Astrocyte (in vitro differentiated cells and primary cell): ENCODE results near the gene CASR. TPM values are rescaled to one million over a fixed set of nuclear protein-coding genes. Genes with fewer than 3 reads are reported as not detected.

ENCODE experiments used
- DNase-seq: peaks from one replicate; pipeline ENCODE4 v3.0.0-alpha.2; 2010; ENCODE audit warnings: low read depth
- FAIRE-seq: peaks from 2 replicates; lab custom pipeline; 2011; peaks lifted over from hg19 to GRCh38; lab: Jason Lieb, UNC
- H2AFZ ChIP-seq: 2 replicates; pipeline ENCODE4 v1.6.0; 2012; ENCODE audit warnings: low read depth, low read length, inconsistent platforms
- H3K27ac ChIP-seq: 2 replicates; pipeline ENCODE4 v1.5.1; 2011; ENCODE audit warnings: low read depth, low read length, inconsistent platforms
- H3K27me3 ChIP-seq: 2 replicates; pipeline ENCODE4 v1.6.0; 2011; ENCODE audit warnings: low read length, inconsistent platforms; ENCODE audit not compliant: insufficient read depth
- H3K36me3 ChIP-seq: 2 replicates; pipeline ENCODE4 v1.5.1; 2011; ENCODE audit warnings: low read length, inconsistent platforms; ENCODE audit not compliant: insufficient read depth
- H3K4me1 ChIP-seq: 2 replicates; pipeline ENCODE4 v1.5.1; 2011; ENCODE audit warnings: low read length, inconsistent platforms; ENCODE audit not compliant: insufficient read depth
- H3K4me2 ChIP-seq: 2 replicates; pipeline ENCODE4 v1.6.0; 2012; ENCODE audit warnings: low read length, inconsistent platforms
- H3K4me3 ChIP-seq: 2 replicates; pipeline ENCODE4 v1.5.1; 2011; ENCODE audit warnings: low read depth, mild to moderate bottlenecking, low read length, inconsistent platforms; ENCODE audit not compliant: insufficient read depth
- H3K79me2 ChIP-seq: 2 replicates; pipeline ENCODE4 v1.6.0; 2012; ENCODE audit warnings: mild to moderate bottlenecking, low read length, inconsistent platforms; ENCODE audit not compliant: insufficient read depth
- H3K9ac ChIP-seq: 2 replicates; pipeline ENCODE4 v1.6.0; 2012; ENCODE audit warnings: mild to moderate bottlenecking, low read length, inconsistent platforms
- H3K9me3 ChIP-seq: 2 replicates; pipeline ENCODE4 v1.5.1; 2012; ENCODE audit warnings: low read depth, mild to moderate bottlenecking, low read length, inconsistent platforms; ENCODE audit not compliant: insufficient read depth
- H4K20me1 ChIP-seq: 2 replicates; pipeline ENCODE4 v1.6.0; 2012; ENCODE audit warnings: low read length, inconsistent platforms; ENCODE audit not compliant: insufficient read depth
- H3K27ac Mint-ChIP-seq: one replicate; pipeline ENCODE4 v1.8.0; 2021; ENCODE audit warnings: mild to moderate bottlenecking, mixed read lengths; ENCODE audit not compliant: unreplicated experiment
- H3K27me3 Mint-ChIP-seq: one replicate; pipeline ENCODE4 v1.8.0; 2021; ENCODE audit warnings: low read depth, mixed read lengths; ENCODE audit not compliant: unreplicated experiment
- H3K36me3 Mint-ChIP-seq: one replicate; pipeline ENCODE4 v1.8.0; 2021; ENCODE audit warnings: low read depth, mixed read lengths; ENCODE audit not compliant: unreplicated experiment
- H3K4me1 Mint-ChIP-seq: one replicate; pipeline ENCODE4 v1.8.0; 2021; ENCODE audit warnings: low read depth, mixed read lengths; ENCODE audit not compliant: unreplicated experiment
- H3K4me3 Mint-ChIP-seq: one replicate; pipeline ENCODE4 v1.8.0; 2021; ENCODE audit warnings: mild to moderate bottlenecking, moderate library complexity, mixed read lengths; ENCODE audit not compliant: unreplicated experiment
- H3K9me3 Mint-ChIP-seq: one replicate; pipeline ENCODE4 v1.8.0; 2021; ENCODE audit warnings: mild to moderate bottlenecking, mixed read lengths; ENCODE audit not compliant: unreplicated experiment
- CTCF ChIP-seq: IDR thresholded peaks from 2 replicates; pipeline ENCODE4 v1.5.1; 2011; ENCODE audit warnings: low read depth, mild to moderate bottlenecking, inconsistent platforms, low read length, moderate library complexity; ENCODE audit not compliant: insufficient read depth
- EZH2 ChIP-seq: IDR thresholded peaks from 2 replicates; pipeline ENCODE4 v1.6.1; 2012; ENCODE audit warnings: mild to moderate bottlenecking, low read length, inconsistent platforms; ENCODE audit not compliant: insufficient read depth
- total RNA-seq: library from RNA; stranded (reverse); gene quantifications from 2 replicates; pipeline ENCODE4 v1.2.1, GENCODE V29; 2021

Gene CASR
- total RNA-seq, 1 donor from 2014 or later: not detected

GRCh38 chr3:122186372-122186771 lies 2.9 kb downstream of the CASR start:
- Histone ChIP-seq H3K27me3 (peaks cover 27% of the 10 kb centered on the region), H3K9me3 (no peaks in the 10 kb centered on the region), H3K4me2 (no peak overlapping the region), H3K4me1 (no peaks in the 10 kb centered on the region), H3K27ac (no peak overlapping the region), H4K20me1 (no peaks in the 10 kb centered on the region), H3K36me3 (no peaks in the 10 kb centered on the region), H2AFZ (no peak overlapping the region), H3K79me2 (no peaks in the 10 kb centered on the region), H3K4me3 (no peak overlapping the region), H3K9ac (no peak overlapping the region)
- no peak for TF ChIP-seq EZH2
- TF ChIP-seq CTCF: no peak
- Mint-ChIP-seq H3K4me1 (no peaks in the 10 kb centered on the region), H3K9me3 (peaks cover 4% of the 10 kb centered on the region), H3K27me3 (peaks cover 62% of the 10 kb centered on the region), H3K27ac (no peak overlapping the region), H3K4me3 (no peak overlapping the region), H3K36me3 (no peaks in the 10 kb centered on the region)
- DNase-seq (no peak), FAIRE-seq (no peak)

GRCh38 chr3:122188737-122189136 lies 5.3 kb downstream of the CASR start:
- FAIRE-seq (no peak), DNase-seq (no peak)
- no peaks in the 10 kb centered on the region for H3K4me1 ChIP-seq
- no peak overlapping the region for H3K4me3 ChIP-seq
- no peaks in the 10 kb centered on the region for H3K79me2 ChIP-seq
- H3K27ac ChIP-seq: no peak overlapping the region
- Mint-ChIP-seq H3K4me1 (no peaks in the 10 kb centered on the region), H3K9me3 (peaks cover 4% of the 10 kb centered on the region), H3K4me3 (no peak overlapping the region), H3K27me3 (peaks cover 41% of the 10 kb centered on the region), H3K36me3 (no peaks in the 10 kb centered on the region), H3K27ac (no peak overlapping the region)
- H3K27me3 ChIP-seq: peaks cover 14% of the 10 kb centered on the region
- H3K9ac ChIP-seq: no peak overlapping the region
- TF ChIP-seq EZH2 (no peak), CTCF (no peak)
- no peak overlapping the region for H2AFZ ChIP-seq
- no peak overlapping the region for H3K4me2 ChIP-seq
- no peaks in the 10 kb centered on the region for H4K20me1 ChIP-seq
- H3K36me3 ChIP-seq: no peaks in the 10 kb centered on the region
- H3K9me3 ChIP-seq: no peaks in the 10 kb centered on the region

- Histone ChIP-seq H3K4me2 (no peak overlapping the region), H3K4me1 (no peaks in the 10 kb centered on the region), H3K79me2 (no peaks in the 10 kb centered on the region), H3K9me3 (no peaks in the 10 kb centered on the region), H3K4me3 (no peak overlapping the region), H4K20me1 (no peaks in the 10 kb centered on the region), H3K9ac (no peak overlapping the region), H3K27ac (no peak overlapping the region), H2AFZ (no peak overlapping the region), H3K27me3 (peaks cover 12% of the 10 kb centered on the region), H3K36me3 (no peaks in the 10 kb centered on the region)
- DNase-seq (no peak), FAIRE-seq (no peak)
- Mint-ChIP-seq H3K36me3 (no peaks in the 10 kb centered on the region), H3K27ac (no peak overlapping the region), H3K27me3 (peaks cover 40% of the 10 kb centered on the region), H3K4me3 (no peak overlapping the region), H3K4me1 (no peaks in the 10 kb centered on the region), H3K9me3 (peaks cover 4% of the 10 kb centered on the region)
- no peak for TF ChIP-seq EZH2
- TF ChIP-seq CTCF: no peak
Measured at GRCh38 chr3:122189357-122189756, 5.9 kb downstream of the CASR start.
